ENCODE results near the gene BCL2.

DNA sequence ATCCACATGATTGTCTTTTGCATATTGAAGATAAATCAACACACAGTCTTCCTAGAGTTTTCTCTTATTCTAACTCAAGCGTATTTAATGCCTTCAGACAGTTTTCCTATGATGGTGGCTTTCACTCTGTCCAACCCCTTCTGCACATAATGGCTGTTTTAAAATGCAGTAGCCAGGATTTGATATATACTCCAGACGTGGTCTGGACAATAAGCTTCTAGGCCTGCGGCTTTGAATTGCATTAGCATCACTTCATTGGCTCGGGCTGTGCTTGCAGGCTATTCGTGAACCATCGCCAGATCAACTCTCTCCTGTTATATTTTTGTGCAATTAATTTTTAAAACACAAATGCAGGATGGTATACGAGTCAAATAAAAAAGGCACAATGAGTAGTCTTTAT lies 235.3 kb downstream of the BCL2 start:
- TF ChIP-seq, protein P1, sequence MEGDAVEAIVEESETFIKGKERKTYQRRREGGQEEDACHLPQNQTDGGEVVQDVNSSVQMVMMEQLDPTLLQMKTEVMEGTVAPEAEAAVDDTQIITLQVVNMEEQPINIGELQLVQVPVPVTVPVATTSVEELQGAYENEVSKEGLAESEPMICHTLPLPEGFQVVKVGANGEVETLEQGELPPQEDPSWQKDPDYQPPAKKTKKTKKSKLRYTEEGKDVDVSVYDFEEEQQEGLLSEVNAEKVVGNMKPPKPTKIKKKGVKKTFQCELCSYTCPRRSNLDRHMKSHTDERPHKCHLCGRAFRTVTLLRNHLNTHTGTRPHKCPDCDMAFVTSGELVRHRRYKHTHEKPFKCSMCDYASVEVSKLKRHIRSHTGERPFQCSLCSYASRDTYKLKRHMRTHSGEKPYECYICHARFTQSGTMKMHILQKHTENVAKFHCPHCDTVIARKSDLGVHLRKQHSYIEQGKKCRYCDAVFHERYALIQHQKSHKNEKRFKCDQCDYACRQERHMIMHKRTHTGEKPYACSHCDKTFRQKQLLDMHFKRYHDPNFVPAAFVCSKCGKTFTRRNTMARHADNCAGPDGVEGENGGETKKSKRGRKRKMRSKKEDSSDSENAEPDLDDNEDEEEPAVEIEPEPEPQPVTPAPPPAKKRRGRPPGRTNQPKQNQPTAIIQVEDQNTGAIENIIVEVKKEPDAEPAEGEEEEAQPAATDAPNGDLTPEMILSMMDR (IDR thresholded peaks at IDR 0.05), result no peak
- TF ChIP-seq POLR2A (IDR thresholded peaks at IDR 0.05), result no peak
